Vagina (tissue), 2 donors: ENCODE data around the gene PDE4D.

ENCODE experiments used
- POLR2A ChIP-seq, 2 donors: fragments of 450-650 bp; IDR thresholded peaks; one replicate each; pipeline ENCODE4 v1.6.1; 2017; ENCODE audit warnings: antibody characterized with exemption in 2 of 2, mild to moderate bottlenecking in 2 of 2, moderate library complexity in 2 of 2
- TF ChIP-seq, protein P1 (sequence below), 3 experiments: fragments of 450-650 bp in 2 of 3; fragments of 200-600 bp in 1 of 3; sonication (generic) in 1 of 3; IDR thresholded peaks; one replicate each; pipeline ENCODE4 v1.5.1; 2017 to 2019; ENCODE audit warnings: antibody characterized with exemption in 3 of 3, mild to moderate bottlenecking in 2 of 3, moderate library complexity in 2 of 3

DNA sequence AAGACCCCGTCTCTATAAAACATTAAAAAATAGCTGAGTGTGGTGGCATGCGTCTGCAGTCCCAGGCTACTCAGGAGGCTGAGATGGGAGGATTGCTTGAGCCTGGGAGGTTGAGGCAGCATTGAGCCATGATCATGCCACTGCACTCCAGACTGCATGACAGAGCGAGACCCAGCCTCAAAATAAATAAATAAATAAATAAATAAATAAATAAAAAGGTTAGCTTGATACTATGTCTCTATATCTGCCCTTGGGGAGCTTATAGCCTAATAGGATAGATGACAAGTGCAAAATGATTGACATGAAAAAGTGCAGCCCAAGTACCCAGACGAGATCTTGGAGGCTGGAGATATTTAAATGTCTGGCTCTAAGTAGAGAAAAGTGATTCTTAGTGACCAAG is 122.6 kb downstream of the PDE4D start:
- TF ChIP-seq, protein P1, sequence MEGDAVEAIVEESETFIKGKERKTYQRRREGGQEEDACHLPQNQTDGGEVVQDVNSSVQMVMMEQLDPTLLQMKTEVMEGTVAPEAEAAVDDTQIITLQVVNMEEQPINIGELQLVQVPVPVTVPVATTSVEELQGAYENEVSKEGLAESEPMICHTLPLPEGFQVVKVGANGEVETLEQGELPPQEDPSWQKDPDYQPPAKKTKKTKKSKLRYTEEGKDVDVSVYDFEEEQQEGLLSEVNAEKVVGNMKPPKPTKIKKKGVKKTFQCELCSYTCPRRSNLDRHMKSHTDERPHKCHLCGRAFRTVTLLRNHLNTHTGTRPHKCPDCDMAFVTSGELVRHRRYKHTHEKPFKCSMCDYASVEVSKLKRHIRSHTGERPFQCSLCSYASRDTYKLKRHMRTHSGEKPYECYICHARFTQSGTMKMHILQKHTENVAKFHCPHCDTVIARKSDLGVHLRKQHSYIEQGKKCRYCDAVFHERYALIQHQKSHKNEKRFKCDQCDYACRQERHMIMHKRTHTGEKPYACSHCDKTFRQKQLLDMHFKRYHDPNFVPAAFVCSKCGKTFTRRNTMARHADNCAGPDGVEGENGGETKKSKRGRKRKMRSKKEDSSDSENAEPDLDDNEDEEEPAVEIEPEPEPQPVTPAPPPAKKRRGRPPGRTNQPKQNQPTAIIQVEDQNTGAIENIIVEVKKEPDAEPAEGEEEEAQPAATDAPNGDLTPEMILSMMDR (IDR thresholded peaks at IDR 0.05) = no peak
- TF ChIP-seq POLR2A (IDR thresholded peaks at IDR 0.05) = no peak
